Neural progenitor cell (in vitro differentiated cells): ENCODE results near the gene ANO2.

ENCODE experiments used
- CTCF ChIP-seq: fragments of 200-600 bp; sonication (generic); IDR thresholded peaks from 2 replicates; pipeline ENCODE4 v1.5.1; 2017; ENCODE audit warnings: antibody characterized with exemption, mild to moderate bottlenecking
- EZH2 ChIP-seq: fragments of 200-600 bp; sonication (generic); IDR thresholded peaks from 2 replicates; pipeline ENCODE4 v1.6.1; 2017; ENCODE audit warnings: antibody characterized with exemption, mild to moderate bottlenecking, moderate library complexity
- EZH2phosphoT487 ChIP-seq: fragments of 200-600 bp; sonication (generic); IDR thresholded peaks from 2 replicates; pipeline ENCODE4 v1.6.1; 2017; ENCODE audit warnings: antibody characterized with exemption

- no peak for TF ChIP-seq CTCF
- no peak for TF ChIP-seq EZH2phosphoT487
- no peak for TF ChIP-seq EZH2
Observed at GRCh38 chr12:5650829-5651461, 294.1 kb downstream of the ANO2 start.
